Stimulated activated CD4-positive, alpha-beta T cell treated with anti-CD3 and anti-CD28 coated beads, Interleukin-1b, Interleukin-23, amount 100 ng/mL, for 1 hour (primary cell): ENCODE data around the gene SUV39H2.
"Not testable (repeated sequence)": the region's sequence is repeated elsewhere in the genome, so short reads cannot be mapped to it uniquely, and the experiment has no call there.

ENCODE experiments used
- DNase-seq, 2 donors: peaks; one replicate each; pipeline ENCODE4 v3.0.0-alpha.2; 2020; ENCODE audit warnings: low read depth in 2 of 2

SUV39H2 gene

GRCh38 chr10:14873090-14873760 lies 5.4 kb upstream of the SUV39H2 start:
- no peak for DNase-seq

- DNase-seq = no peak
Measured at GRCh38 chr10:14875941-14876340, 2.7 kb upstream of the SUV39H2 start.

- DNase-seq = no peak
Measured at GRCh38 chr10:14876764-14877163, 1.9 kb upstream of the SUV39H2 start.

- peak in 1 of 2 donors; percentile 17 for DNase-seq
Measured at GRCh38 chr10:14879124-14879927, 660 bp downstream of the SUV39H2 start.

- no peak for DNase-seq
Measured at GRCh38 chr10:14879928-14880193, 1.2 kb downstream of the SUV39H2 start.

GRCh38 chr10:14880229-14880628 lies 1.6 kb downstream of the SUV39H2 start:
- DNase-seq = no peak

GRCh38 chr10:14884082-14884481 lies 5.4 kb downstream of the SUV39H2 start:
- no peak for DNase-seq

- DNase-seq = no peak
Measured at GRCh38 chr10:14889318-14889717, 10.7 kb downstream of the SUV39H2 start.

GRCh38 chr10:14891151-14891550 lies 12.5 kb downstream of the SUV39H2 start:
- no peak for DNase-seq

- DNase-seq = no peak
Measured at GRCh38 chr10:14904316-14904732, 25.7 kb downstream of the SUV39H2 start.

GRCh38 chr10:14904864-14905263 lies 26.2 kb downstream of the SUV39H2 start:
- no peak for DNase-seq

GRCh38 chr10:14905890-14906289 lies 27.2 kb downstream of the SUV39H2 start:
- no peak for DNase-seq

GRCh38 chr10:14906765-14907164 lies 28.1 kb downstream of the SUV39H2 start:
- no peak for DNase-seq

- not testable (repeated sequence) for DNase-seq
Measured at GRCh38 chr10:14907591-14907990, 28.9 kb downstream of the SUV39H2 start.

GRCh38 chr10:14909101-14909500 lies 30.4 kb downstream of the SUV39H2 start:
- DNase-seq = no peak

- no peak for DNase-seq
Measured at GRCh38 chr10:14910953-14911352, 32.3 kb downstream of the SUV39H2 start.

- DNase-seq = no peak
Measured at GRCh38 chr10:14911801-14912200, 33.1 kb downstream of the SUV39H2 start.

- no peak for DNase-seq
Measured at GRCh38 chr10:14916600-14916999, 37.9 kb downstream of the SUV39H2 start.

GRCh38 chr10:14917827-14918226 lies 39.2 kb downstream of the SUV39H2 start:
- no peak for DNase-seq

GRCh38 chr10:14918964-14919363 lies 40.3 kb downstream of the SUV39H2 start:
- no peak for DNase-seq

GRCh38 chr10:14924013-14924412 lies 45.3 kb downstream of the SUV39H2 start:
- DNase-seq = no peak

- no peak for DNase-seq
Measured at GRCh38 chr10:14925268-14925667, 46.6 kb downstream of the SUV39H2 start.

GRCh38 chr10:14926061-14926470 lies 47.4 kb downstream of the SUV39H2 start:
- no peak for DNase-seq
